HG03108 (cell line): ENCODE measurements around the gene UBTF.

Source experiments
- ATAC-seq: cut with Tn5 transposase; IDR thresholded peaks from one replicate; pipeline ENCODE4 v1.9.1; 2021; ENCODE audit warnings: moderate library complexity; ENCODE audit not compliant: unreplicated experiment

Gene UBTF

DNA sequence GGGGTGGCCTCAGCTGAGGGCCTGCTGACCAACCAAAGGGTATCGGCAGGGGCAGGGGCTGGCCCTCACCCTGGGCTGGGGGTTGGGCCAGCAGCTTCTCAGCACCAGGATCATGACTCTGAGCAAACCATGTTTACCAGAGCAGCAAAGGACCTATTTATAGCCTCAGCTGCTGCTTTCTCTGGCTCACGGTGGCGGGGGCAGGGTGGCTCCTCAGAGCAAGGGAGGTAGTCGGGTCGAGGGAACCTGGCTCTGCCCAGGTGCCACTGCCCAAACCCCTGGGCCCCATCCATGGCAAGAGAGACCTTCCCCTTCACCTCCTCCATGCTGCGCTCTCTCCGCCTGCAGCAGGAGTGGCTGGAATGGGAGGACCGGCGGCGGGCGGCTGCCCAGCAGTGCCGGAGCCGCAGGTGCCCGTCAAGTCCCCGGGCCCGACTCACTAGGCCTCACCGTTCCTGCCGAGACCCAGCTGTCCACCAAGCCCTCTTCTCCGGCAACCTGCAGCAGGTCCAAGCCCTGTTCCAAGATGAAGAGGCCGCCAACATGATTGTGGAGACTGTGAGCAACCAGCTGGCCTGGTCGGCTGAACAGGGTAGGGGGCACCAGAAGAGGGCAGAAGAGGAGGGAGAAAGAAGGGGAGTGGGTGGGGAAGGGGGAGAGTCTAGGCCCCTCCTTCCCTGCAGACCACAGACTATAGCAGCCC, 48.8 kb downstream of the UBTF start, which contains the start of gene ASB16:
Gene ASB16, plus strand, starts transcription at position 206 of the 703 bp plus-strand sequence. Its CDS starts 86 bp downstream, at position 292.
- ATAC-seq, result no peak

DNA sequence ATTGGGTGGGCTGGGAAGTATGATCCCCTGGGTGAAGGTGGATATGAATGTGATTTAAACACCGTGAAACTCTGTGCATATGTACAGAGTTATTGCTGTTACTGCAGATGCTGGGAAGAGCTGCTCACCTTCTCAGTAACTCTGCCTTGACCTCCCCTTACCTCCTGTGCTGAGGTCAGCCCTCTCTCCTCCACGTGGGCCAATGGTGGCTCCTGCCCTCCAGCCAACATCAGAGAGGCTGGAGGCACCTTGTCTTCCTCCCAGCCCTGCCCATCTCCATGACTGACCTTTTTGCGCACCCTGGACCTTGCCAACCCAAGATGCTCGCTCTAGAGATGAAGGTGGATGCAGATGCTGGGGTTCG, 49.4 kb downstream of the UBTF start:
- ATAC-seq, result no peak

DNA sequence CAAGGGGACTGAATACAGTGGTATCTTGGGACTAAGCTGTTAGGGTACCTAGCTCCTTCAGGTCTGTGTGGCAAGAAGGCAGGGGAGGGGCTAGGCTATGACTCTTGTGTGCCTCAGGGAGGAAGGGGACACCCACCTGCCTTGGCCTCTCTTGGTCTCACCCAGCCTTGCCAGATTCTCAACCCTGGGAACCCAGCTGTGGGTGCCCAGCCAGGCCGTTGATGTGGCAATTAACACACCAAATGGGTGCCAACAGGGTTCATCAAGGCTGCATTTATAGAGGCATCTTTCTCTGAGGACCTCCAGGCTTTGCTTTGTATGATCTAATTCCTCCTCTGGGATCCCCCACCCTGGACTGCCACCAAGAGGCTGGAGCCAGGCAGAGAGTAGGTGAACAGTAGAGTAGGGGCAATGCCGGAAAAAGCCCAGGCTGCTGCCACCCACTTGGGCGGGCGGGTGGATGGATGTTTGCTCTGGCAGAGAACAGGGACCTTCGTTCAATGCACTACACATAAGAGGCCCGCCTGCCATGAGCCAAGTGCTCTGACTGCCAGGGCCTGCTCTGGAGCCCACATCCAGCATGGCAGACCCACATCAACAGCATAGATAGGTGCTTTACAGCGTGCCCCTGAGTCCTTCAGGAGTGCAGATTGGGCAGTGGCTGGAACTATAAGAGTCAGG, 52.2 kb downstream of the UBTF start:
- ATAC-seq, result no peak

DNA sequence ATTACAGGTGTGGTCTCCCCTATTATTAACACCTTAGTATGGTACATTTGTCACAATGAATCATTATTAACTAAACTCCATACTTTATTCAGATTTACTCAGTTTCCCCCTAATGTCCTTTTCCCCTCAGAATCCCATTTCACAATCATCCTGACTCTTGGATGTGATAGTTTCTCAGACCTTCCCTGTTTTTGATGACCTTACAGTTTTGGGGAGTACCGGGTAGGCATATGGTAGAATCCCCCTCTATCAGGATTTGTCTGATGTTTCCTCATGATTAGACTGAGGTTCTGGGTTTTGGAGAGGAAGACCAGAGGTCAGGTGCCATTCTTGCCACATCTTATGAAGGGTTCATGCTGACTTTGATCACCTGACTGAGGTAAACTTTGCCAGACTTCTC, 55.0 kb downstream of the UBTF start:
- no peak for ATAC-seq

DNA sequence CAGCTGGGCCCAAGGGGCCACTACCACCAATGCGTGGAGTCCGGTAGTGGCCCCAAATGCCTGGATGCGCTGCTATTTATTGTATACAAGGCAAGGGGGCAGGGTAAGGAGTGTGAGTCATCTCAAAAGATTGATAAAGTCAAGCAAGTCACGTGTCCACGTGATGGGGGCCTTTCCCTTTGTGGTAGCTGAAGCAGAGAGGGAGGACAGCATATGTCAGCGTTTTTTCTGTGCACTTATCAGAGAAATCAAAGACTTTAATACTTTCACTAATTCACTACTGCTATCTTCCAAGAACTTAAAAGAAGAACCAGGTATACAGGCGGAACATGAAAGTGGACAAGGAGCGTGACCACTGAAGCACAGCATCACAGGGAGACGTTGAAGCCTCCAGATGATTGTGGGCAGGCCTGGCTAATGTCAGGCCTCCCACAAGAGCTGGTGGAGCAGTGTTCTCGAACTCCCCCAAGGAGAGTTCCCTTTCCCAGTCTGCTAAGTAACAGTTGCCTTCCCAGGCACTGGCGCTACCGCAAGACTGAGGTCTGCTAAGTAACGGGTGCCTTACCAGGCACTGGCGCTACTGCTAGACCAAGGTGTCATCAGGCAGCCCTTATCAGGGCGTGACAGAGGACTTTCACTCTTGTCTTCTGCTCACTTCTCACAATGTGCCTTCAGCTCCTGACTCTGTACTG, 59.8 kb downstream of the UBTF start:
- no peak for ATAC-seq

DNA sequence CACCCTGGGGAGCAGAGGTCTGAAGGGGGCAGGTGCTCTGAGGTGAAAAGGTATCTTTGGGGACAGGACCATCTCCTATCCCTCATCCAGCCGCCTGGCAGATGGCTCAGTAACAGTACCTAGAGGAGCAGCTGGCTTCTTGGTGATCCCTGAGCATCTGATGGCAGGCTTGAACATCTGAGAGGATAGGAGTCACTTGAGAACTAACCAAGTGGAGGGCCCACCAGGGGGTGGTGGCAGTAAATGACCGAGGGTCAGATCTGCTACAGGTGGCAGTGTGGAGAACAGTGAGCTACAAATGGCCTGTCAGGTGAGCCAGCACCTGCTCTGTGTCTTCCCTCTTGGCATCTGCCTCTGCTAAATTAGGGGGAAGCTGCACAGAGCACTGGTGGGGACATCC, 64.0 kb downstream of the UBTF start:
- ATAC-seq, result no peak
